Activated T-helper 1 cell treated with anti-CD3 and anti-CD28 coated beads, Interleukin-12 subunit alpha, Interleukin-12 subunit beta, Interleukin-2, Interleukin-4 antibody, amounts not matched to agents 30 ng/mL and 10 ng/mL and 1 ng/mL, durations not matched to agents 14 hours and 24 hours and 36 hours (primary cell): ENCODE results near the gene LCN1. TPM values are rescaled to one million over a fixed set of nuclear protein-coding genes. Genes with fewer than 3 reads are reported as not detected.

Source experiments
- DNase-seq: peaks from one replicate; pipeline ENCODE4 v3.0.0; 2021; ENCODE audit warnings: low spot score
- H3K27ac Mint-ChIP-seq: one replicate; pipeline ENCODE4 v1.8.0; 2021; ENCODE audit warnings: mild to moderate bottlenecking, mixed read lengths
- H3K27me3 Mint-ChIP-seq: one replicate; pipeline ENCODE4 v1.8.0; 2022; ENCODE audit warnings: mild to moderate bottlenecking, moderate library complexity, mixed read lengths; ENCODE audit not compliant: insufficient read depth
- H3K36me3 Mint-ChIP-seq: one replicate; pipeline ENCODE4 v1.8.0; 2021; ENCODE audit warnings: low read depth, mixed read lengths
- H3K4me1 Mint-ChIP-seq: one replicate; pipeline ENCODE4 v1.8.0; 2021; ENCODE audit warnings: low read depth, mixed read lengths
- H3K4me3 Mint-ChIP-seq: one replicate; pipeline ENCODE4 v1.8.0; 2021; ENCODE audit warnings: mild to moderate bottlenecking, moderate library complexity, mixed read lengths
- H3K9me3 Mint-ChIP-seq: one replicate; pipeline ENCODE4 v1.8.0; 2021; ENCODE audit warnings: mixed read lengths
- intact Hi-C: fragments of 100-400 bp; cut with micrococcal nuclease; formaldehyde crosslinking; loops from one replicate; pipeline ENCODE4 v1.15.1; 2024
- total RNA-seq: library from RNA; stranded (reverse); gene quantifications from 2 replicates; pipeline ENCODE4 v1.2.3, GENCODE V29; 2022

The LCN1 gene
- total RNA-seq, 1 donor from 2014 or later: not detected

DNA sequence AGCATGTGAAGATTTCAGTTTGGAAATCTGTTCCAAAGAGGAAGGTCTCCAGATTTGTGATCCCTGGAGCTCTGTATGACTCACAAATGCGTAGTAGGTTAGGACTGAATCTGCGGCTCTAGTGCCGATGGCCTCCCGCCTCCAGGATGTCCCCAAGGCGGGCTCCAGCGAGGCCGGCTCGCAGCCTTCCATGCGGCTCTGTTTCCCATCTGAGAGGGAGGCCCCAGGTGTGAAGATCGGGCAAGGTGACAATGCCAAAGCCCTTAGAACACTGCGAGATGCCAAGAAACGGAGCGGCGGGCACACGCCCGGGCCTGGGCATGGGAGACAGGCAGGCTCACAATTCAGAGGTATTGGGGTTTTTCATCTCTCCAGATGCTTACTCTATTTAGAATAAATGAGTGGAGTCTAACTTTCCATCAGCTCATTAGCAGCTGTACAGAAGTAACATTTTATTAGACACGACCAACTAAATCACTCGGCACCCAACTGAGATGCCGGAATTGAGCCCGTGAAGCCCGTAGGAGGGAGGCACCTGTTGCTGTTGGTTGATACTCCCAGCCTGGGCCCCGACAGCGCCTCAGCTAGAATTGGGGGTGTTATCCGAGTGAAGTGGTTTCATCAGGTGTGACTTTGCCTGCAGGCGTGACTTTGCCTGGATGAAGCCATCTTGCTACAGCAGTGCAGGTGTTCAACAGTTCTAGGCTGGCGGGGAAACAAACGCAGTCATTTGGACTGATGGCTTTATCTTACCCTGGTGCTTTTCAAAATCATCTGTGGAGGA lies 28.2 kb upstream of the LCN1 start:
- intact Hi-C loops: no loop called here
- Mint-ChIP-seq H3K9me3 (no peaks in the 10 kb centered on the region), H3K4me3 (no peak overlapping the region), H3K27ac (no peak overlapping the region), H3K36me3 (no peaks in the 10 kb centered on the region), H3K27me3 (peaks cover 7% of the 10 kb centered on the region), H3K4me1 (no peaks in the 10 kb centered on the region)
- no peak for DNase-seq

DNA sequence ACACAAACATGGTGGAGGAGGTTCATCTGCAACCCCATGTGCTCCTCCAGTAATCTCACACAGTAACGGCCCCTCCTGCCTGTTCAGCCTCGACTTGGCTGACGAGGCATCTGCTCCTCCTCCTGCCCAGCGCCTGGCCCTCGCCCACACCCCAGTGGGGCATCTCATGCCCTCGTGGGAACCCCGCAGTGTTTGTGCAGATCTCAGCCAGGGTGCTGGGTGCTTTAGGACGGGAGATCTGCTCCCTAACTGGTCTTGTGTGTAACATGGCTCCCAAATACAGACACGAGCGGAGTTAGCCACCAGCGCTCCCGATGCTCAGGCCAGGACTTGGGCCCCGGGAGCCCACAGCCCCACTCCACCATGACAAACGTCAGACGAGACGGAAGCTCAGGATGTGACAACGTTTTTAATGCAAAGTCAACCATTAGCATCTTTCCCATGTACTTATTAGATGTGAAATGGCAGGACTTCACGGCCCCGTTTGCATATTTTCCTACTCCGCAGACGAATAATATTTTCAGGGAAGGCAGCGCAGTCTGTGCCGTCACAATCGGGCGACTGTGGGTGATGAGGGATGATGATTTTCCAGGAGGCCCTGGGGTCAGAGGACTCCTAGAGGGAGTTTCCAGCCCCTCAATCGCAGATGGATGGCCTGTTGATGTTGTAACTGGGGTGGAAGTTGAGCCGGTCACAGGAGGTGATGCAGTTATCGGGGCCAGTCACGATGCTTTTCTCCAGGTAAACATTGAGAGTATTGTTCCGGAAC lies 26.3 kb upstream of the LCN1 start:
- Mint-ChIP-seq H3K27ac (no peak overlapping the region), H3K4me3 (no peak overlapping the region), H3K9me3 (no peaks in the 10 kb centered on the region), H3K4me1 (peaks cover 5% of the 10 kb centered on the region), H3K27me3 (peaks cover 11% of the 10 kb centered on the region), H3K36me3 (no peaks in the 10 kb centered on the region)
- DNase-seq: no peak
- intact Hi-C loops: no loop called here

DNA sequence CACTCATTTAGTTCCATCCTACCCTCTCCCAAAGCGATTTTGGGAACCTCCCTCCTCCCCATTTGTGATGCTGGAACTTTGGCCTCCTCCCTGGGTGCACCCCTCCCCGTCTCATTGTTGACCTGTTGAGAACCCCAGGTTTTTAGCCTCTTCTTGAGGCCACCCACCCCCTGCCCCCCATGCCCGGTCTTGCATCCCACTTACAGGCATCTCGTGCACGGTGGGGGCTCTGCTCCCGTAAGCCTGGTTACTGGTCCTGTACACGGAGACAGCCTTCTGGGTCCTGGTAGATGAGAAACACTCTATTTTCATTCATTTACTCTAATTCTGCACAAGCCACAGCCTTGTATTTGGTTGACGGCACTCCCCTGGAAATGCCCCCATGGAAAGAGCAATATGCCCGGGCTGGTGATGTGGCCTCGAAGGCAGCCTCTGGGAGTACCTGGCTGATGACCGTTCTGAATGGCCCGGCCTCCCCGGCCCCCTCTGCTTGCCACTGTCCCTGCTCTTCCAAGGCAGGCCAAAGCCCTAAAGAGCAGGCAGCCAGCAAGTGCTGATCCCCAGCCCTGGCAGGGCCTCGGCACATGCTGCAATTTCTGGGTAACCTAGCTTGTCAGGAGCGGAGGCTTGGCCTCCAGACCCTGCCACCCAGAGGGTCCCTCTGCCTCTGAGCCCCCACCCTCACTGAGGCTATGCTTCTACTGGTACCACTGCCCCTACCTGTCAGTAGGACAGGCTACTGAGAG lies 22.7 kb upstream of the LCN1 start:
- Mint-ChIP-seq H3K4me1 (peaks cover 18% of the 10 kb centered on the region), H3K9me3 (no peaks in the 10 kb centered on the region), H3K27me3 (peaks cover 9% of the 10 kb centered on the region), H3K4me3 (peak overlapping the region; percentile 92), H3K36me3 (peaks cover 7% of the 10 kb centered on the region), H3K27ac (no peak overlapping the region)
- intact Hi-C loops: no loop called here
- DNase-seq: no peak

DNA sequence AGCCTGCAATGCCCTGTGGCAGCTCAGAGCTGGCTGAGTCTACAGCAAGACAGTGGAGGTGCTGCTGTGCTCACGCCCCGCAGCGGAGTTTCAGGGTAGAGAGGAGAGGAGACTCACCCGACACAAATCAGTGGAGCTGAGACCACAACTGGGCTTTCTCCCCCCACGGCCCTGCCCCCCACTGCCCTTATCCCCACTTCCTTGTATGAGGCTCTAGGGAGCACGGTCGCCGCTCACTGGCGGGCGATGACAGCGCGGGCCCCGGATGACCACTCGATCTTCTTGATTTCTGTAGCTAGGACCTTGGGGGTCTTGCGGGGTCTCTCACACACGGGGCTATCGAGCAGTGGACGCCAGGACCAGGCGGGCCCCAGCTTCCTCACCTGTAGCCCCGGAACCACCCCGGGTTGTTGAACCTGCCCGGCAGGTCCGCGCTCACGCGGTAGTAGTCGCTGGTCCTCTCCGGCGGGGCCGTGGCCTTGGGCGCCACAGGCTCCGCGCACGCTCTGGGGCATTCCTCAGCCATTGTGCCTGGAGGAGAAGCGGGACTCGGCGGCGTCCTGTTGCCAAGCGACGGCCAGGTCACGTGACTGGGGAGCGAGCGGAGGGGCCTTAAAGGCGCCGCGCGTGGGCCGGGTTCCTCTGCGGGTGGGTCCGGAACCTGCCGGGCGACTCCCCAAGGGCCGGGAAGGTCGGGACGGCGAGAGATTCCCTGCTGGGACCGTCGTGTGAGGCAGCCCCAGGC lies 21.7 kb upstream of the LCN1 start:
- Mint-ChIP-seq H3K4me1 (peaks cover 18% of the 10 kb centered on the region), H3K27ac (no peak overlapping the region), H3K9me3 (no peaks in the 10 kb centered on the region), H3K4me3 (peak overlapping the region; percentile 92), H3K36me3 (peaks cover 10% of the 10 kb centered on the region), H3K27me3 (peaks cover 9% of the 10 kb centered on the region)
- peak; percentile 84 for DNase-seq
- intact Hi-C loops: loop anchor here (5.0 to 10.0 kb wide), 2 partner anchors 32 to 615 kb away; partner anchors contain the start of gene TMEM250

DNA sequence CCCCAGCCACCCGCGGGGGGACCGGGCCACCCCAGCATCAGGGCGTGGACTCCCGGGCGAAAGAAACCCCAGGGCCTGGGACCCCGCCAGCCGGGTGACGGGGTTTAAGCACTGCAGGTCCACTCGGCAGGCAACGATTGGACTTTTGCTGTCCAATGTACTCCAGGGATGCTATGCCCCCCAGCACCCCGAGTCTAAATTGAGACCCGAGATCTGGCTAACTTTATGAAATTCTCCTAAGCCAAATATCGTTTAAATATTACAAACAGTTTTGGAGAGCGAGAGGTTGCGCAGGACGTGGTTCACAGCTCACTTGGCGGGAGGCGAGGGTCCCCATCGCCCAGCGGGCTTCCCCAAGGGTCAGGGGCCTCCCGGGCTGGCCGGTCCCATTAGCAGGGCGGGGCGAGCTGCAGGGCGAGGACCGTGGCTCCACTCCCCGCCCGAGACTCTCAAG lies 21.1 kb upstream of the LCN1 start:
- no peaks in the 10 kb centered on the region for H3K9me3 Mint-ChIP-seq
- intact Hi-C loops: loop anchor here (5.0 to 10.0 kb wide), 2 partner anchors 33 to 615 kb away; partner anchors contain the start of gene TMEM250
- no peak overlapping the region for H3K27ac Mint-ChIP-seq

DNA sequence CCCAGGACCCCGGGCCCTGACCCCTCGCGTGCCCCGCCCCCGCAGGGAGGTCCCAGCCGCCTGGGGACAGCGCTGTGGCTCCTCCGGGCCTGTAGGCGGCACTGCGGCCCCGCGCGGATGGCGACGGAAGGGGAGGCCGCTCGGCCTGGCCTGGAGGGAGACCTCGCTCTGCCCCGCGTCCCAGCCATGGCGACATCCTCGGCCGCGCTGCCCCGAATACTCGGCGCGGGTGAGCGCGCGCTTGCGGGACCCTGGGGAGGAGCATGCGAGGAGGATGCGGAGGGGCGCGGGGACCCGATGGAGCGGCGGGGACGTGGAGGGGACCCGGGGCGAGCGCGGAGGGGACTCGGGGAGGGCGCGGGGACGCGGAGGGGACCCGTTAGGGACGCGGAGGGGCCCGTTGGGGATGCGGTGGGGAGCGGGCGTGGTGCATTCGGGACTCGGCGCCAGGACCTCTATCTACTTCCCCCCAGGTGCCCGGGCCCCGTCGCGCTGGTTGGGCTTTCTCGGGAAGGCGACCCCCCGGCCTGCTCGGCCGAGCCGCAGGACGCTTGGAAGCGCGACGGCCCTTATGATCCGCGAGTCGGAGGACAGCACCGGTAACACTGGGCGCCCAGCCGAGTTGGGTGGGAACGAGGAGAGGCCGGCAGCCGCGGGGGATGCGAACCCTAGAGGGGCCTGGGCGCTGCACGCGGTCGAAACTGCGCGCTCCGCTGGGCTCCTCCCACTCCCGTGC lies 20.5 kb upstream of the LCN1 start, which contains the start of gene MRPS2:
MRPS2 (plus strand) TSS at position 158 of the 736 bp plus-strand sequence; CDS start at position 187, 29 bp downstream.
- H3K27me3 Mint-ChIP-seq: peaks cover 7% of the 10 kb centered on the region
- H3K9me3 Mint-ChIP-seq: no peaks in the 10 kb centered on the region
- H3K4me3 Mint-ChIP-seq: peak within 1 kb of the TSS; percentile 92
- intact Hi-C loops: loop anchor here (1.0 to 10.0 kb wide), 3 partner anchors 11 to 614 kb away; partner anchors contain the start of gene TMEM250
- DNase-seq: peak; percentile 85
- H3K4me1 Mint-ChIP-seq: peaks cover 18% of the 10 kb centered on the region
- H3K36me3 Mint-ChIP-seq: peaks cover 16% of the 10 kb centered on the region
- H3K27ac Mint-ChIP-seq: peak within 1 kb of the TSS; percentile 91

More for the DNA sequence above, 21.1 kb upstream of the LCN1 start:
- DNase-seq: no peak
- H3K36me3 Mint-ChIP-seq: peaks cover 14% of the 10 kb centered on the region
- H3K4me3 Mint-ChIP-seq: peak overlapping the region; percentile 92
- H3K4me1 Mint-ChIP-seq: peaks cover 18% of the 10 kb centered on the region
- H3K27me3 Mint-ChIP-seq: peaks cover 8% of the 10 kb centered on the region

DNA sequence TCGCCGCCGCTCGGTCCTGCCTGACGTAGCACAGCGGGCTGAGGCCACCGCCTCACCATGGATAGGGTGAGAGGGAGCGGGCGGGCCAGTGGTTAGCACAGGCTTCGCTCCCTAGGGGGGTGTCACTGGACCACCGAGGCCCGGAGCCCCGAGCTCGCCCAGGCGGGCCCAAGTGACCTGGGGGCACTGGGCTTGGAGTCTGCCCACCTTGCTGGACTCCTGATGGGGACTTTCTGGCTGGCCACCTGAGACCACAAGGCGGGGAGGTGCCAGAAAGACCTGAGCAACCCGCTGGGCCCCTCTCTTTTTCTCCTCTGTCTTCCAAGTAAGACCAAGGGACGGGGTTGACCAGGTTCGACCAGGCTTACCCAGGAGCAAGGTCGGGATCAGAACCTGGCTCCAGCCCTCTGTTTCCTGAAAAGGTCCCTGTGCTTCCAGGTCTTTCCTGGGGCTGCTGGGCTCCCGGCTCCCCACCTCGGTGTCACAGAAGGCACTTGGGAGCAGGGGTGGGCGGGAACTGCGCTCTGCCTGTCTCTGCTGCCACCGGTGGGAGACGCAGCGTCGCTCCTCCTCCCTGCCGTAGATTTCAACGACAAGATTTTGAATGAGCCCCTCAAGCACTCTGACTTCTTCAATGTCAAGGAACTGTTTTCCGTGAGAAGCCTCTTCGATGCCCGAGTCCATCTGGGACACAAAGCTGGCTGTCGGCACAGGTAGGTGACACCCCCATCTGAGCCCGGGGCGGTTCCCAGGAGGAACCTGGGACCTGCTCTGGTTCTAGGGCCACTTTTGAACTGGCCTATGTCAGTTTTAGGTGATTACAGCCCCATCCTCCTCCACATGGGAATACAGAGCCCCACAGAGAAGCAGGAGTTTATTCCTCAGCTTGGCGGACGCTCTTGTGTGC lies 19.7 kb upstream of the LCN1 start:
- Mint-ChIP-seq H3K27ac (peak overlapping the region; percentile 40), H3K27me3 (peaks cover 6% of the 10 kb centered on the region), H3K4me1 (peaks cover 18% of the 10 kb centered on the region), H3K36me3 (peaks cover 16% of the 10 kb centered on the region), H3K4me3 (peak overlapping the region; percentile 92), H3K9me3 (no peaks in the 10 kb centered on the region)
- DNase-seq: peak; percentile 39
- intact Hi-C loops: loop anchor here (1.0 to 10.0 kb wide), 3 partner anchors 10 to 613 kb away; partner anchors contain the start of gene TMEM250

DNA sequence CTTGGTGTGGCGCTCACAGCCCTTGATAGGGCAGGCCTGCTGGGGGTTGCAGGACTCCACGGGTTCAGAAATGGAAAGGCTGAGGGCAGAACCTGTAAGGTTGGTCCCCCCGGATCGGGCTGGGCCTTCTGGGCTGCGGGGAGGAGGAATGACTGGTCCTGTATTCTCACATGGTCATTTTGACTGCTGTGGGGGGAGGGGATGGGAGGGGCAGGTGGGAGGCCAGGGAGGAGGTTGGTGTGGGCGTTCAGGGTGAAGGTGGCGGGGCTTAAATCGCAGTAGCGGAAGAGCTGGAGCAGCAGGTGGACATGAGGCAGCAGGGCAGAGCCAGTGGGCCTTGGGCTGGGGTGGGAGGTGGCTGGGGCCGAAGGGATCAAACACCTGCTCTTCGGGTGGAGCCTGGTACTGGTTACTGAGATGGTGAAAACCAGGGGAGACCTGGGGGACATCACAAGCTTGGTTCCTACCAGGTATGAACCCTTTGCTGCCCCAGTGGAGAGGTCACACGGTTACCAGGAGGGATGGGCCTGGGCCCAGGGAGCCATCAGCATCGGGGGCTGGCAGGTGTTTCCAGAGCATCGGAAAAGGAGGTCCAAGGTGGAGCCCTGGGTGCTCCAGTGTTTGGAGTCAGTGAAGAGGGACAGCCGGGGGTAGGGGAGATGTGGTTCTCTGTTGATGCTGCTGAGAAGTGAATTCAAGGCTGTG lies 18.9 kb upstream of the LCN1 start:
- H3K27me3 Mint-ChIP-seq: peaks cover 6% of the 10 kb centered on the region
- H3K36me3 Mint-ChIP-seq: peaks cover 16% of the 10 kb centered on the region
- peaks cover 18% of the 10 kb centered on the region for H3K4me1 Mint-ChIP-seq
- no peaks in the 10 kb centered on the region for H3K9me3 Mint-ChIP-seq
- peak overlapping the region; percentile 92 for H3K4me3 Mint-ChIP-seq
- no peak for DNase-seq
- H3K27ac Mint-ChIP-seq: peak overlapping the region; percentile 40
- intact Hi-C loops: loop anchor here (5.0 to 10.0 kb wide), 2 partner anchors 35 to 612 kb away; partner anchors contain the start of gene TMEM250

DNA sequence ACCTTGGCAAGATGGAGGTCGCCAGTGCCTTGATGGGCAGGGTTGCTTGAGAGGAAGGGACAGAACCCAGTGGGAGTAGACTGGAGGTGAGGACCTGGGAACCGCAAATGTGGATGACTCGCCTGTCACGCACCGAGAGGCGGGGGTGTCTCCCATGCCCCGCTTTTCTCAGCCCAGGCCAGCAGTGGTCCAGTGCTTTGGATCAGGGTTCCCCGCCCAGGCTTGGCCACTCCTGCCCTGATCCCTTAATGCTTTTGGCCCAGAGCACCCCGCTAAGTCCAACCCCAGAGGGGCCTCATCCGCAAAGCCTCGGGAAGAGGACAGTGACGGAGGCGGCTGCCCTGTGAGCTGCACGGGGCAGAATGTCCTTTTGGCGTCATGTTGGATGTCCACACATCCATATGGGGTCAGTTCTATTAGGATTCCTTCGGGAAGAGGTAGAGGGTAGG lies 18.3 kb upstream of the LCN1 start:
- Mint-ChIP-seq H3K9me3 (no peaks in the 10 kb centered on the region), H3K4me3 (peak overlapping the region; percentile 92), H3K4me1 (peaks cover 18% of the 10 kb centered on the region), H3K27ac (no peak overlapping the region), H3K36me3 (peaks cover 16% of the 10 kb centered on the region), H3K27me3 (peaks cover 3% of the 10 kb centered on the region)
- intact Hi-C loops: loop anchor here (5.0 to 10.0 kb wide), 2 partner anchors 36 to 612 kb away; partner anchors contain the start of gene TMEM250
- no peak for DNase-seq
